ENCODE measurements around the gene MXRA8.

- TF ChIP-seq POLR2AphosphoS5 (IDR thresholded peaks at IDR 0.05; ENCODE audit: low read depth, low read length) = no peak
- TF ChIP-seq REST (IDR thresholded peaks at IDR 0.05; ENCODE audit: insufficient read depth in 1 of 2, low read depth in 2 of 2, low read length in 2 of 2) = no peak
- TF ChIP-seq SIN3A (IDR thresholded peaks at IDR 0.05; ENCODE audit: borderline replicate concordance, insufficient read depth, low read length) = no peak
Measured at GRCh38 chr1:1310109-1310385, 48.3 kb downstream of the MXRA8 start.
